AG10803 (cell line): ENCODE data around the gene CLSTN1.
A peak's percentile ranks its signal among the peaks of the same experiment; 100 is the strongest.

Experiments
- DNase-seq: peaks from one replicate; pipeline ENCODE4 v3.0.0; 2010; ENCODE audit warnings: low read depth
- H3K4me3 ChIP-seq: 2 replicates; pipeline ENCODE4 v1.5.1; 2011; ENCODE audit warnings: mild to moderate bottlenecking, low read length, control low read depth
- CTCF ChIP-seq: conservative IDR thresholded peaks from 2 replicates; pipeline ENCODE4 v1.5.1; 2011; ENCODE audit warnings: mild to moderate bottlenecking, low read length, control low read depth, inconsistent platforms

CLSTN1 gene

DNA sequence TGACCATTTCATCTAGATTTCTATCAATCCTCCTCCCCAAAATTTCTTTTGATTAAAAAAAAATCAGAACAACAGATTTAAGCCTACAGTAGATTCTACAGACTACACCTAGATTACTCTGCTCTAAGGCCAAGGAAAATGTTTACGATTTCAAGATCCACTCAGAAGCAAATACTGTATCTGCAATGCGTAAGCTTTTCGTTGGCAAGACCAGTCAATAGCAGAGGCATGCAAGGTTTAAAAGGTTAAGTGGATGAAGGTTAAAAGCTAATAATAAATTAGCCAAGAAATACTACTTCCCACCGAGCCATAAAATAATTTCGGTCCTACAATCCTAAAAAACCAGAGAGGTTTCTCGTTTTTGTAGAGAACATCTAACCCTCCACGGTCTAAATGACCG lies 1.3 kb downstream of the CLSTN1 start:
- DNase-seq, result no peak
- TF ChIP-seq CTCF, result no peak
- peak overlapping the region; percentile 90 for H3K4me3 ChIP-seq

DNA sequence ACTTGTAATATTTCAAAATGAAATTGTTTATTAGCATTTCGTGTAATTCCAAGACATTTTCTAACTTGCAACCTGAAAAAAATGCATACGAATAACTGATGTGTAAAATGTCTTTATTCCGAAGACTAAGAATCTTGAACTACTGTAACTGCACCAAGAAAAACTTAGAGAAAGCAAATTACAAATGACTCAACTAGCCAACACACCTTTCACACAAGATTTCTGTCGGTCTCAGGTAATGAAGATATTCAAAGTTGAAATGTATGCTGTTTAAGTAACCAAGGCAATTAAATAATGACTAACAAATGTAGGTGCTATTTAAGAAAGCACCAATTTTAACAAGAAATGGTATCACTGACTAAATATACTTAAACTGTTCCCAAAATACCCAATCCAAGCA lies 2.1 kb downstream of the CLSTN1 start:
- no peak for TF ChIP-seq CTCF
- no peak overlapping the region for H3K4me3 ChIP-seq
- DNase-seq, result no peak

DNA sequence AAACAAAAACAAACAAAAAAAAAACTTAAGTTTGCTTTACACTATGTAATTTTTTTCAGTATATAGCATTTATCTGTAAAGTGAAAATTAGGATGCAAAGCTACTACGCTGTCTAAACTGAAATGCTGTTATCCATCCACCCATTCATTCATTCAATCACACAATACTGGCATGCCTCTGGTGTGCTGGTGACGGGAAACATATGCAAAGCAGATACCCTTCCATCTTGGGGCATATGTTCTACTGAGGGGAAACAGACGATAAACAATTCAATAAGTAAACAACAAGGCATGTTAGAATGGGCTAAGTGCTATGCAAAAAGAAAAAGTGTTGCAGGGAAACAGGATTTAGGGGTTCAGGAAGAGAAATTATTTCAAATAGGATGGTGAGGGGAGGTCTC lies 3.2 kb downstream of the CLSTN1 start:
- no peak overlapping the region for H3K4me3 ChIP-seq
- TF ChIP-seq CTCF, result no peak
- no peak for DNase-seq

DNA sequence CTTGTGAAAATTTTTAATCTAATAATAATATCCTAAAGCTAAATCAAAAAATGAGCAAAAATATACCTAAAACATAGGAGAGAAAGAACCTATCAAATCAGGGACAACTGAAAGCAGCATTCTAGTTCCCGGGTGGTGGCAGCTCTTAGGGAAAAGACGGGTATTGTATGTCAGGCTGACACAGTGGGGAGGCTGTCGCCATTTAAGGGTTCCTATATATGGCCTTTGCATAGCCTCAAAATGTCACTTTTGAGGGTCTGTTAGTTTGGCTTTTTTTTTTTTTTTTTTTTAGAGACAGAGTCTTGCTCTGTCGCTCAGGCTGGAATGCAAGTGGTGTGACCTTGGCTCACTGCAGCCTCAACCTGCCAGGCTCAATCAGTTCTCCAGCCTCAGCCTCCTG lies 6.0 kb downstream of the CLSTN1 start:
- no peak overlapping the region for H3K4me3 ChIP-seq
- DNase-seq, result no peak
- TF ChIP-seq CTCF, result no peak

GRCh38 chr1:9816199-9816598 lies 7.6 kb downstream of the CLSTN1 start:
- peak; percentile 15 for DNase-seq
- H3K4me3 ChIP-seq, result no peak overlapping the region
- no peak for TF ChIP-seq CTCF

DNA sequence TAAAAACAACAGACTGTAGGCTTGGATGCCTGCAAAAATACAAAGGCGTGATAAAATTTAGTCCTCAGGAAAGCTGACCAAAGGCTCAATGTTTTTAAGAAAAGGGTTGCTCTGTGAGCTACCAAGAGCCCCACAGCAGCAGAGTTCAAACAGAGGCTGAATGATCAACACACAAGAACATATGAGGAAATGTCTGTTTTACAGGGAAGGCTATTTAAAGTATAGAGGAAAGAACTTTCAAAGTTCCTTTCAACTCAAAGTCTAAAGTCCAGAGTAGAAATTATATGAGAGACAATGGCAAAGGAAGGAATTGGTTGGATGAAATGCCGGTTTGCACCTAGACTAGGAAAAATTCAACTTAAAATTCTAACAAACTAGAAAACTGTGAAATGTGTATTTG lies 8.6 kb downstream of the CLSTN1 start:
- DNase-seq, result no peak
- no peak overlapping the region for H3K4me3 ChIP-seq
- no peak for TF ChIP-seq CTCF

DNA sequence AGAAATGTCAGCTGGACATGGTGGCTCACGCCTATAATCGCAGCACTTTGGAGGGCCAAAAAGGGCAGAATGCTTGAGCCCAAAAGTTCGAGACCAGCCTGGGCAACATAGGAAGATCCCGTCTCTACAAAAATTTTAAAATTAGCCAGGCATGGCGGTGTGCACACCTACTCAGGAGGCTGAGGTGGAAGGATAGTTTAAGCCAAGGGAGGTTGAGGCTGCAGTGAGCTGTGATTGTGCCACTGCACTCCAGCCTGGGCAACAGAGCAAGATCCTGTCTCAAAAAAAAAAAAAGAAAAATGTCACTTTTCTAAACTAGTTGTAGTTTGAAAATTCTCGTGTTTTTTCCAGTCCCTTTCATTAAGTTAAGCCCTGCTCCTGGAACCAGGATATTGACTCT lies 9.1 kb downstream of the CLSTN1 start:
- H3K4me3 ChIP-seq, result no peak overlapping the region
- no peak for TF ChIP-seq CTCF
- no peak for DNase-seq
